Transverse colon (tissue), 4 donors: Measurements from ENCODE around the gene OAS2. TPM values are rescaled to one million over a fixed set of nuclear protein-coding genes. Genes with fewer than 3 reads are reported as not detected.
A peak's percentile ranks its signal among the peaks of the same experiment; 100 is the strongest.

Experiments used
- DNase-seq: peaks from one replicate; pipeline ENCODE4 v3.0.0-alpha.2; 2019
- H3K27ac ChIP-seq, 4 donors: fragments of 200-600 bp; sonication (generic); 2 replicates each; pipeline ENCODE4 v1.5.1; 2016 to 2018; ENCODE audit warnings: inconsistent platforms in 4 of 4
- H3K27me3 ChIP-seq: fragments of 200-600 bp; sonication (generic); 2 replicates; pipeline ENCODE4 v1.5.1; 2017; ENCODE audit warnings: inconsistent platforms
- H3K36me3 ChIP-seq, 4 donors: fragments of 200-600 bp; sonication (generic); 2 replicates each; pipeline ENCODE4 v1.5.1; 2017 to 2019; ENCODE audit warnings: inconsistent platforms in 4 of 4
- H3K4me1 ChIP-seq, 4 donors: fragments of 200-600 bp; sonication (generic); 2 replicates each; pipeline ENCODE4 v1.5.1; 2017 to 2020; ENCODE audit warnings: inconsistent platforms in 4 of 4
- H3K4me3 ChIP-seq, 4 donors: fragments of 200-600 bp; sonication (generic); 1 replicate in 1 of 4; 2 replicates in 3 of 4; pipeline versions ENCODE4 v1.5.1 to v1.6.1; 2017 to 2019; ENCODE audit warnings: inconsistent platforms in 4 of 4
- H3K9me3 ChIP-seq, 2 donors: fragments of 200-600 bp; sonication (generic); 2 replicates each; pipeline ENCODE4 v1.5.1; 2017 to 2019; ENCODE audit warnings: inconsistent platforms in 2 of 2
- CTCF ChIP-seq, 5 experiments: fragments of 200-600 bp in 3 of 5; fragments of 450-650 bp in 2 of 5; sonication (generic) in 3 of 5; IDR thresholded peaks; 1 replicate in 2 of 5; 2 replicates in 3 of 5; pipeline ENCODE4 v1.5.1; 2016 to 2017; ENCODE audit warnings: antibody characterized with exemption in 5 of 5, inconsistent platforms in 3 of 5, mild to moderate bottlenecking in 2 of 5, moderate library complexity in 1 of 5
- EP300 ChIP-seq: sonication (generic); formaldehyde crosslinking; IDR thresholded peaks from one replicate; pipeline ENCODE4 v1.6.1; 2017; ENCODE audit warnings: antibody characterized with exemption, low read depth
- POLR2A ChIP-seq: fragments of 450-650 bp; IDR thresholded peaks from one replicate; pipeline ENCODE4 v1.6.1; 2016; ENCODE audit warnings: antibody characterized with exemption, mild to moderate bottlenecking, moderate library complexity
- POLR2AphosphoS5 ChIP-seq, 3 donors: sonication (generic); formaldehyde crosslinking; IDR thresholded peaks; one replicate each; pipeline ENCODE4 v1.6.1; 2016; ENCODE audit warnings: antibody characterized with exemption in 3 of 3
- WGBS, 2 donors: methylation state at CpG; one replicate each; pipeline ENCODE4 v1.1.5; 2018; ENCODE audit warnings: low coverage in 1 of 2; 5-methylcytosine and 5-hydroxymethylcytosine counted together
- in situ Hi-C, 4 donors: fragments of 200-750 bp; cut with MboI; loops; one replicate each; pipeline versions ENCODE4 v1.15.0 to v1.15.1; 2017; ENCODE audit warnings: low sequenced_read_pairs in 3 of 4, low pct_ligation_motif_present in 1 of 4, low pct_unique_long_range_greater_than_20kb in 1 of 4
- intact Hi-C: fragments of 100-400 bp; cut with DNase I; formaldehyde crosslinking; loops from one replicate; pipeline ENCODE4 v1.15.1; 2023; ENCODE audit warnings: low total_unique reads
- total RNA-seq, 4 donors: library from RNA; depleted of rRNA; stranded (reverse); fragments of >200 nt; gene quantifications; one replicate each; pipeline ENCODE4 v1.1.0, GENCODE V29; 2016

OAS2 gene
- total RNA-seq, 4 donors from 2014 or later = 2.0 to 5.1 (median 3.5) TPM

- no peaks in the 10 kb centered on the region for H3K9me3 ChIP-seq
- H3K4me3 ChIP-seq = no peak overlapping the region
- no peak overlapping the region for H3K27ac ChIP-seq
- no peaks in the 10 kb centered on the region for H3K36me3 ChIP-seq
- H3K4me1 ChIP-seq = no peaks in the 10 kb centered on the region
- intact Hi-C loops (no loop called here), in situ Hi-C loops (no loop called here)
- TF ChIP-seq CTCF (IDR thresholded peaks at IDR 0.05) = no peak
- TF ChIP-seq EP300 = no peak
- no peak for TF ChIP-seq POLR2A
- no peak for TF ChIP-seq POLR2AphosphoS5 (IDR thresholded peaks at IDR 0.05)
- no peaks in the 10 kb centered on the region for H3K27me3 ChIP-seq
- WGBS, 2 donors = 84 to 88% methylated on average over 1 of the region's 1 CpG
- no peak for DNase-seq
Observed at GRCh38 chr12:113021500-113021899, 43.2 kb downstream of the OAS2 start.

- TF ChIP-seq EP300 = no peak
- no peak for TF ChIP-seq POLR2AphosphoS5 (IDR thresholded peaks at IDR 0.05)
- TF ChIP-seq POLR2A = no peak
- no peak for TF ChIP-seq CTCF (IDR thresholded peaks at IDR 0.05)
- H3K27ac ChIP-seq = no peak overlapping the region
- H3K27me3 ChIP-seq = no peaks in the 10 kb centered on the region
- WGBS, 2 donors = 77 to 100% methylated on average over 1 to 3 of the region's 3 CpGs
- no peaks in the 10 kb centered on the region for H3K9me3 ChIP-seq
- H3K36me3 ChIP-seq = no peaks in the 10 kb centered on the region
- DNase-seq = no peak
- H3K4me1 ChIP-seq = no peaks in the 10 kb centered on the region
- intact Hi-C loops (no loop called here), in situ Hi-C loops (no loop called here)
- no peak overlapping the region for H3K4me3 ChIP-seq
Observed at GRCh38 chr12:113022563-113023297, 44.4 kb downstream of the OAS2 start.

- DNase-seq = no peak
- in situ Hi-C loops (no loop called here), intact Hi-C loops (no loop called here)
- Histone ChIP-seq H3K4me3 (no peak overlapping the region), H3K27ac (no peak overlapping the region), H3K36me3 (no peaks in the 10 kb centered on the region), H3K4me1 (no peaks in the 10 kb centered on the region), H3K27me3 (peaks cover 9% of the 10 kb centered on the region), H3K9me3 (no peaks in the 10 kb centered on the region)
- WGBS, 2 donors = 60 to 64% methylated on average over 4 of the region's 4 CpGs
- TF ChIP-seq EP300 (no peak), CTCF (IDR thresholded peaks at IDR 0.05) (no peak), POLR2A (no peak)
Observed at GRCh38 chr12:113027726-113028125, 49.4 kb downstream of the OAS2 start.

GRCh38 chr12:113030875-113031525 is 52.7 kb downstream of the OAS2 start:
- H3K4me3 ChIP-seq = no peak overlapping the region
- peaks cover 9% of the 10 kb centered on the region for H3K27me3 ChIP-seq
- no peaks in the 10 kb centered on the region for H3K4me1 ChIP-seq
- in situ Hi-C loops (no loop called here), intact Hi-C loops (no loop called here)
- no peaks in the 10 kb centered on the region for H3K9me3 ChIP-seq
- H3K36me3 ChIP-seq = no peaks in the 10 kb centered on the region
- TF ChIP-seq EP300 = no peak
- TF ChIP-seq POLR2A = no peak
- peak; percentile 51 to 62 (median 61) for TF ChIP-seq CTCF (IDR thresholded peaks at IDR 0.05)
- no peak for TF ChIP-seq POLR2AphosphoS5 (IDR thresholded peaks at IDR 0.05)
- no peak overlapping the region for H3K27ac ChIP-seq
- no peak for DNase-seq
- 0 to 16% methylated on average over 1 to 9 of the region's 9 CpGs for WGBS, 2 donors
